H1 (cell line): ENCODE results near the gene SNX2. TPM values are rescaled to one million over a fixed set of nuclear protein-coding genes. Genes with fewer than 3 reads are reported as not detected.

Source experiments
- CTCF ChIA-PET: fragments of 300-600 bp; sonication (Branson Sonifier 250); formaldehyde crosslinking; loops from one replicate; lab custom pipeline; 2021; ENCODE audit not compliant: partially characterized antibody; lab: Charles Lee
- POLR2A ChIA-PET: fragments of 300-600 bp; sonication (Branson Sonifier 250); formaldehyde crosslinking; loops from one replicate; lab custom pipeline; 2021; ENCODE audit warnings: inconsistent platforms; ENCODE audit not compliant: partially characterized antibody; lab: Charles Lee
- DNase-seq, 2 experiments: peaks; one replicate each; pipeline versions ENCODE4 v3.0.0 to v3.0.0-alpha.2; 2010 to 2022; ENCODE audit warnings: low spot score in 2 of 2, low read depth in 1 of 2, mixed read lengths in 1 of 2
- FAIRE-seq: peaks from 2 replicates; lab custom pipeline; 2011; peaks lifted over from hg19 to GRCh38; lab: Jason Lieb, UNC
- H2AFZ ChIP-seq: 2 replicates; pipeline ENCODE4 v1.8.1; 2012; ENCODE audit warnings: low read length, inconsistent platforms
- H2AK5ac ChIP-seq: 2 replicates; pipeline ENCODE4 v1.6.1; 2013; ENCODE audit warnings: low read depth, low read length
- H2BK120ac ChIP-seq: replicated peaks from 2 replicates; pipeline ENCODE3; 2013; ENCODE audit warnings: low read depth, low read length, inconsistent platforms
- H2BK12ac ChIP-seq: 2 replicates; pipeline ENCODE4 v1.6.1; 2013; ENCODE audit warnings: low read depth, low read length
- H2BK15ac ChIP-seq: 2 replicates; pipeline ENCODE4 v1.6.1; 2013; ENCODE audit warnings: low read length
- H2BK20ac ChIP-seq: 2 replicates; pipeline ENCODE4 v1.6.1; 2013; ENCODE audit warnings: low read length
- H2BK5ac ChIP-seq: 2 replicates; pipeline ENCODE4 v1.6.1; 2013; ENCODE audit warnings: low read depth, low read length
- H3K14ac ChIP-seq: 2 replicates; pipeline ENCODE4 v1.6.1; 2013; ENCODE audit warnings: inconsistent platforms; ENCODE audit not compliant: insufficient read length
- H3K18ac ChIP-seq: 2 replicates; pipeline ENCODE4 v1.6.1; 2013; ENCODE audit warnings: low read length; ENCODE audit errors: extremely low read depth
- H3K23ac ChIP-seq: 2 replicates; pipeline ENCODE4 v1.6.1; 2013; ENCODE audit warnings: inconsistent platforms; ENCODE audit not compliant: insufficient read length
- H3K23me2 ChIP-seq: 2 replicates; pipeline ENCODE4 v1.6.1; 2013; ENCODE audit warnings: low read depth, low read length
- H3K27ac ChIP-seq: 2 replicates; pipeline ENCODE4 v1.6.1; 2011; ENCODE audit warnings: low read depth, low read length, inconsistent platforms
- H3K27me3 ChIP-seq, 4 experiments: replicated peaks in 1 of 4; 1 replicate in 1 of 4; 2 replicates in 3 of 4; pipeline versions ENCODE4 v1.6.1 to v1.8.1; 2011 to 2013; ENCODE audit warnings: low read length in 3 of 4, mild to moderate bottlenecking in 3 of 4, inconsistent platforms in 2 of 4, mixed read lengths in 2 of 4, moderate library complexity in 1 of 4; ENCODE audit not compliant: control insufficient read depth in 3 of 4, insufficient read depth in 3 of 4; ENCODE audit errors: extremely low read depth in 1 of 4
- H3K36me3 ChIP-seq, 4 experiments: 2 replicates each; pipeline versions ENCODE4 v1.6.1 to v1.8.1; 2011 to 2013; ENCODE audit warnings: mild to moderate bottlenecking in 4 of 4, low read length in 3 of 4, moderate library complexity in 2 of 4, control low read depth in 1 of 4, inconsistent platforms in 1 of 4; ENCODE audit not compliant: insufficient read depth in 4 of 4, control insufficient read depth in 2 of 4
- H3K4ac ChIP-seq: replicated peaks from 2 replicates; pipeline ENCODE3; 2013; ENCODE audit warnings: low read length, low read depth, mixed read lengths, inconsistent platforms; ENCODE audit not compliant: insufficient read length
- H3K4me1 ChIP-seq, 4 experiments: replicated peaks in 1 of 4; 1 replicate in 1 of 4; 2 replicates in 3 of 4; pipeline versions ENCODE4 v1.6.1 to v1.8.1; 2011 to 2013; ENCODE audit warnings: low read length in 3 of 4, inconsistent platforms in 2 of 4, mixed read lengths in 1 of 4; ENCODE audit not compliant: insufficient read depth in 4 of 4, control insufficient read depth in 3 of 4
- H3K4me2 ChIP-seq, 2 experiments: 2 replicates each; pipeline versions ENCODE4 v1.6.1 to v1.8.1; 2011 to 2013; ENCODE audit warnings: low read depth in 2 of 2, low read length in 2 of 2, control low read depth in 1 of 2, inconsistent platforms in 1 of 2, mild to moderate bottlenecking in 1 of 2; ENCODE audit not compliant: insufficient read depth in 1 of 2
- H3K4me3 ChIP-seq, 4 experiments: fragments of 200-600, 300-600 bp in 1 of 4; sonication (generic), shearing (Covaris generic), sonication (Bioruptor Twin) in 1 of 4; 2 replicates each; pipeline versions ENCODE4 v1.5.1 to v1.8.1; 2011 to 2016; ENCODE audit warnings: low read length in 4 of 4, low read depth in 3 of 4, control low read depth in 2 of 4, inconsistent platforms in 2 of 4, mild to moderate bottlenecking in 2 of 4, mixed read lengths in 1 of 4, moderate library complexity in 1 of 4; ENCODE audit not compliant: insufficient read depth in 2 of 4; ENCODE audit errors: extremely low read depth in 1 of 4
- H3K56ac ChIP-seq: replicated peaks from 2 replicates; pipeline ENCODE3; 2013; ENCODE audit warnings: low read depth, mild to moderate bottlenecking, mixed read lengths, low read length, inconsistent platforms; ENCODE audit not compliant: insufficient read length
- H3K79me1 ChIP-seq: 2 replicates; pipeline ENCODE4 v1.6.1; 2013; ENCODE audit warnings: low read depth, low read length, control low read depth
- H3K79me2 ChIP-seq, 2 experiments: 2 replicates each; pipeline versions ENCODE4 v1.6.1 to v1.8.1; 2012 to 2013; ENCODE audit warnings: low read length in 2 of 2, mild to moderate bottlenecking in 2 of 2, inconsistent platforms in 1 of 2; ENCODE audit not compliant: insufficient read depth in 2 of 2, control insufficient read depth in 1 of 2
- H3K9ac ChIP-seq, 4 experiments: replicated peaks in 1 of 4; 1 replicate in 1 of 4; 2 replicates in 3 of 4; pipeline versions ENCODE4 v1.6.1 to v1.8.1; 2011 to 2013; ENCODE audit warnings: low read depth in 3 of 4, low read length in 3 of 4, control low read depth in 2 of 4, mild to moderate bottlenecking in 2 of 4, moderate library complexity in 2 of 4, inconsistent platforms in 1 of 4; ENCODE audit errors: extremely low read depth in 1 of 4
- H3K9me3 ChIP-seq, 2 experiments: 2 replicates each; pipeline versions ENCODE4 v1.6.1 to v1.8.1; 2012 to 2013; ENCODE audit warnings: mild to moderate bottlenecking in 2 of 2, moderate library complexity in 2 of 2, control low read depth in 1 of 2, inconsistent platforms in 1 of 2, low read depth in 1 of 2, low read length in 1 of 2, mixed read lengths in 1 of 2; ENCODE audit not compliant: insufficient read depth in 2 of 2
- H4K20me1 ChIP-seq, 2 experiments: replicated peaks in 1 of 2; 2 replicates each; pipeline versions ENCODE3 to v1.8.1; 2011 to 2013; ENCODE audit warnings: inconsistent platforms in 2 of 2, low read length in 2 of 2, mild to moderate bottlenecking in 1 of 2; ENCODE audit not compliant: insufficient read depth in 2 of 2, control insufficient read depth in 1 of 2
- H4K5ac ChIP-seq: 2 replicates; pipeline ENCODE4 v1.6.1; 2013; ENCODE audit warnings: low read length, low read depth, mixed read lengths, inconsistent platforms; ENCODE audit not compliant: insufficient read length
- H4K8ac ChIP-seq: 2 replicates; pipeline ENCODE4 v1.8.0; 2013; ENCODE audit warnings: mild to moderate bottlenecking, moderate library complexity, low read length, inconsistent platforms; ENCODE audit not compliant: insufficient read depth; ENCODE audit errors: extremely low read depth
- H4K91ac ChIP-seq: replicated peaks from 2 replicates; pipeline ENCODE3; 2013; ENCODE audit warnings: low read length, mixed read lengths, inconsistent platforms; ENCODE audit not compliant: insufficient read length
- ASH2L ChIP-seq: fragments of 200-600, 300-600 bp; sonication (generic); IDR thresholded peaks from one replicate; pipeline ENCODE4 v1.7.1; 2017; ENCODE audit warnings: low read length
- CBX5 ChIP-seq: fragments of 300-800, 300-1000 bp; sonication (generic); IDR thresholded peaks from 2 replicates; pipeline ENCODE4 v1.7.1; 2016; ENCODE audit warnings: antibody characterized with exemption, low read length, low read depth
- GTF2F1 ChIP-seq: IDR thresholded peaks from 2 replicates; pipeline ENCODE4 v1.6.1; 2012; ENCODE audit warnings: low read depth, low read length, improper control_type of control experiment, borderline replicate concordance
- JUND ChIP-seq: IDR thresholded peaks from 2 replicates; pipeline ENCODE4 v1.6.1; 2011; ENCODE audit warnings: mild to moderate bottlenecking, improper control_type of control experiment, low read length
- KDM5A ChIP-seq: fragments of 200-600 bp; IDR thresholded peaks from 2 replicates; pipeline ENCODE4 v1.7.1; 2012; ENCODE audit warnings: mild to moderate bottlenecking, low read length, inconsistent platforms, mixed read lengths
- NANOG ChIP-seq: IDR thresholded peaks from 2 replicates; pipeline ENCODE4 v1.6.1; 2011; ENCODE audit warnings: low read length, low read depth, mild to moderate bottlenecking, inconsistent platforms; ENCODE audit not compliant: insufficient read depth, poor library complexity, severe bottlenecking
- RBBP5 ChIP-seq: IDR thresholded peaks from 2 replicates; pipeline ENCODE4 v1.7.1; 2012; ENCODE audit warnings: low read depth, mild to moderate bottlenecking, inconsistent platforms, low read length, moderate library complexity, borderline replicate concordance
- RFX5 ChIP-seq: IDR thresholded peaks from 2 replicates; pipeline ENCODE4 v1.6.1; 2011; ENCODE audit warnings: low read depth, low read length, improper control_type of control experiment, borderline replicate concordance
- RNF2 ChIP-seq: fragments of 200-900, 300-1000 bp; sonication (generic); IDR thresholded peaks from 2 replicates; pipeline ENCODE4 v1.7.1; 2016; ENCODE audit warnings: borderline replicate concordance, low read depth, mild to moderate bottlenecking, antibody characterized with exemption, low read length; ENCODE audit not compliant: poor library complexity, severe bottlenecking; ENCODE audit errors: missing control alignments
- SIN3A ChIP-seq, 2 experiments: IDR thresholded peaks in 1 of 2; conservative IDR thresholded peaks in 1 of 2; 2 replicates each; pipeline ENCODE4 v1.6.1; 2011 to 2012; ENCODE audit warnings: low read length in 2 of 2, improper control_type of control experiment in 1 of 2, low read depth in 1 of 2, mild to moderate bottlenecking in 1 of 2
- SIRT6 ChIP-seq: IDR thresholded peaks from one replicate; pipeline ENCODE4 v1.7.1; 2012; ENCODE audit warnings: low read length, inconsistent platforms
- SUZ12 ChIP-seq: fragments of 200-600 bp; sonication (generic); IDR thresholded peaks from 2 replicates; pipeline ENCODE4 v1.6.1; 2012; ENCODE audit warnings: mild to moderate bottlenecking, inconsistent platforms, low read length, moderate library complexity, mixed read lengths
- TAF1 ChIP-seq: IDR thresholded peaks from 2 replicates; pipeline ENCODE4 v1.6.1; 2011; ENCODE audit warnings: mild to moderate bottlenecking, low read depth, low read length
- YY1 ChIP-seq: IDR thresholded peaks from 2 replicates; pipeline ENCODE4 v1.6.1; 2011; ENCODE audit warnings: low read depth, mild to moderate bottlenecking, low read length
- polyA plus RNA-seq, 7 experiments: library from polyadenylated mRNA; depleted of rRNA in 3 of 7; stranded (reverse) in 5 of 7; unstranded in 2 of 7; fragments of >200 nt in 5 of 7; fragments of 200-250 nt in 2 of 7; gene quantifications; 1 replicate in 5 of 7; 2 replicates in 1 of 7; 4 replicates in 1 of 7; pipeline versions ENCODE4 v1.2.1 to v1.2.3, GENCODE V29; 2011 to 2013; ENCODE audit warnings: missing spikeins in 2 of 7, mixed read lengths in 2 of 7
- total RNA-seq: library from RNA; stranded (reverse); fragmentation: NEBNext Ultra II Directional; extraction: Animal tissue kit (Norgen Biotek cat#: 25700); gene quantifications from 2 replicates; pipeline ENCODE4 v1.2.1, GENCODE V29; 2021
- TF ChIP-seq, protein P1 (sequence below): IDR thresholded peaks from 2 replicates; pipeline ENCODE4 v1.6.1; 2012; ENCODE audit warnings: inconsistent platforms

Gene SNX2
- total and polyA plus RNA-seq, 2 of the 8 experiments (the other 6 are each of a cell fraction or from before 2014, with no cell fraction given) = 51.0 to 61.2 TPM

DNA sequence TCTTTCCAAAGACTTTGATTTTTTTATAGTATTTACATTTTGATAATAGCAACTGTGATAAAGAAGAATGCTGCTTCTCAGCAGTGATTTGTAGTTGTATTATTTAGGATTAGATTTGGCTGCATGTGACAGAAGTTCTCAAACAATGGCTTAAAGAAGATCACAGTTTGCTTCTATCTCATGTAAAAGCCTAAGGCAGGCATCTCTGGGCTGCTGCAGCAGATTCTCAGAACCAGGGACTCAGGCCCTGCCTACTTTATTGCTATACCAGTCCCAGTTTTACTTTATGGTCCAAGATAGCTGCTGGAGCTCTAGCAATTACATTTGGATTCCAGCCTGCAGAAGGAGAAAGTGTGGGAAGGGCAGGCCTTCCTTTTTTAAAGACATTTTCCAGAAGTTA lies 8.8 kb upstream of the SNX2 start:
- Histone ChIP-seq H3K18ac (no peak overlapping the region), H2BK20ac (no peak overlapping the region), H3K14ac (no peak overlapping the region), H3K56ac (no peak overlapping the region), H3K4me3 (no peak overlapping the region), H4K8ac (no peak overlapping the region), H3K79me2 (no peaks in the 10 kb centered on the region), H2BK15ac (no peak overlapping the region), H3K23ac (no peak overlapping the region), H2BK5ac (no peak overlapping the region), H3K27ac (no peak overlapping the region), H3K4me1 (peaks cover 0 to 3% (median under 1%) of the 10 kb centered on the region in 4 experiments; a peak in 2 of 7 replicates), H4K5ac (no peak overlapping the region)
- POLR2A ChIA-PET = no interaction called here
- TF ChIP-seq CBX5 (no peak), YY1 (no peak), GTF2F1 (no peak), JUND (no peak), SUZ12 (no peak), RBBP5 (no peak), TAF1 (no peak), RFX5 (no peak), SIRT6 (no peak), RNF2 (no peak), SIN3A (conservative IDR thresholded peaks at IDR 0.05 in 1 of 2, IDR thresholded peaks at IDR 0.05 in 1 of 2; ENCODE audit: low read depth in 1 of 2, low read length in 2 of 2) (no peak), NANOG (no peak), ASH2L (no peak), KDM5A (no peak)
- TF ChIP-seq, protein P1, sequence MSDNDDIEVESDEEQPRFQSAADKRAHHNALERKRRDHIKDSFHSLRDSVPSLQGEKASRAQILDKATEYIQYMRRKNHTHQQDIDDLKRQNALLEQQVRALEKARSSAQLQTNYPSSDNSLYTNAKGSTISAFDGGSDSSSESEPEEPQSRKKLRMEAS = no peak
- TF ChIP-seq, all 59 proteins: peak for 0
- Histone ChIP-seq H3K4me2 (no peak overlapping the region), H3K27me3 (no peaks in the 10 kb centered on the region), H4K20me1 (no peaks in the 10 kb centered on the region), H3K4ac (no peak overlapping the region), H2BK12ac (no peak overlapping the region), H4K91ac (no peak overlapping the region), H3K36me3 (no peaks in the 10 kb centered on the region), H3K23me2 (no peaks in the 10 kb centered on the region), H3K79me1 (no peaks in the 10 kb centered on the region), H2AFZ (0 out of 2 replicates have a peak overlapping the region, but pooled peaks have one; percentile 38), H3K9ac (no peak overlapping the region), H2BK120ac (no peak overlapping the region), H3K9me3 (no peaks in the 10 kb centered on the region), H2AK5ac (no peak overlapping the region)
- DNase-seq (no peak), FAIRE-seq (no peak)
- CTCF ChIA-PET = no interaction called here
